SH-SY5Y (cell line): ENCODE results near the gene RFTN1.

Experiments used
- GATA2 ChIP-seq: IDR thresholded peaks from 2 replicates; pipeline ENCODE4 v1.6.1; 2011; ENCODE audit warnings: mild to moderate bottlenecking, low read depth, low read length
- GATA3 ChIP-seq: IDR thresholded peaks from 2 replicates; pipeline ENCODE4 v1.6.1; 2011; ENCODE audit warnings: low read depth, mild to moderate bottlenecking, low read length, moderate library complexity

DNA sequence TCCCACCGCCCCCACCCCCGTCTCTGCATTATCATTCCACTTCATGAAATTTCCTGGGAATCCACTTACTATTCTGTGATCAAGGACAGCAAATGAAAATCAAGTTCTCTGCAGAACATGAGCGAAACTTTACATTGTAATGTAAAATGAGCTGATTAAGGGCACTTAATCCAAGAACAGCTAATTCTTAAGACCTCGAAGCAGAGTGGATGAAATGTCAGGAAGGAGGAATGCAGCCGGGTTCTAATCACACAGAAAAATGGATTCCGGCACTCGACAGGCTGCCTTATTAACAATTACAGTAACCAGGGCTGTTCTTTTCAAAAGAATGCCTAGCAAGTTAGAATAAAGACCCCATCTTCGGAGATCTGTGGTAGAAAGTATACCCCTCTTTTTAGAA lies 57.5 kb downstream of the RFTN1 start:
- TF ChIP-seq GATA2 (no peak), GATA3 (no peak)
